Neural cell (in vitro differentiated cells): ENCODE results near the gene KRTAP20-1.

Source experiments
- CTCF ChIP-seq: fragments of 450-650 bp; IDR thresholded peaks from 2 replicates; pipeline ENCODE4 v1.5.1; 2014; ENCODE audit warnings: antibody characterized with exemption, mild to moderate bottlenecking, moderate library complexity; ENCODE audit not compliant: poor library complexity, severe bottlenecking
- EP300 ChIP-seq: fragments of 450-650 bp; conservative IDR thresholded peaks from 2 replicates; pipeline ENCODE4 v1.6.1; 2014; ENCODE audit warnings: antibody characterized with exemption, mild to moderate bottlenecking, moderate library complexity; ENCODE audit not compliant: poor library complexity, severe bottlenecking
- EZH2 ChIP-seq: fragments of 200-600, 300-800 bp; shearing (Covaris generic), sonication (generic); IDR thresholded peaks from 2 replicates; pipeline ENCODE4 v1.6.1; 2014; ENCODE audit warnings: antibody characterized with exemption, low read length, borderline replicate concordance, mild to moderate bottlenecking; ENCODE audit not compliant: insufficient read depth, poor library complexity, severe bottlenecking
- MXI1 ChIP-seq: fragments of 450-650 bp; conservative IDR thresholded peaks from 2 replicates; pipeline ENCODE4 v1.6.1; 2014; ENCODE audit warnings: antibody characterized with exemption, mild to moderate bottlenecking; ENCODE audit not compliant: poor library complexity, severe bottlenecking
- POLR2AphosphoS5 ChIP-seq: IDR thresholded peaks from 2 replicates; pipeline ENCODE4 v1.6.1; 2012
- RAD21 ChIP-seq: fragments of 450-650 bp; conservative IDR thresholded peaks from 2 replicates; pipeline ENCODE4 v1.6.1; 2014; ENCODE audit warnings: antibody characterized with exemption, mild to moderate bottlenecking, moderate library complexity
- REST ChIP-seq: IDR thresholded peaks from 2 replicates; pipeline ENCODE4 v1.6.1; 2012; ENCODE audit warnings: borderline replicate concordance
- SMC3 ChIP-seq: fragments of 450-650 bp; conservative IDR thresholded peaks from 2 replicates; pipeline ENCODE4 v1.6.1; 2014; ENCODE audit warnings: antibody characterized with exemption, mild to moderate bottlenecking, moderate library complexity; ENCODE audit not compliant: poor library complexity
- TAF1 ChIP-seq: IDR thresholded peaks from 2 replicates; pipeline ENCODE4 v1.6.1; 2012; ENCODE audit warnings: low read depth

GRCh38 chr21:30620522-30620921 lies 4.3 kb downstream of the KRTAP20-1 start, which contains the start of gene KRTAP20-4:
- TF ChIP-seq RAD21, result no peak
- TF ChIP-seq CTCF, result no peak
- no peak for TF ChIP-seq MXI1
- no peak for TF ChIP-seq EZH2
- no peak for TF ChIP-seq POLR2AphosphoS5
- no peak for TF ChIP-seq REST
- TF ChIP-seq EP300, result no peak
- no peak for TF ChIP-seq TAF1
- no peak for TF ChIP-seq SMC3
